ENCODE results near the gene VWA5B2. TPM values are rescaled to one million over a fixed set of nuclear protein-coding genes. Genes with fewer than 3 reads are reported as not detected.

Gene VWA5B2
- total and polyA plus RNA-seq, 2 of the 13 experiments (the other 11 are each of a cell fraction or from before 2014, with no cell fraction given): 0.03 to 0.04 TPM

DNA sequence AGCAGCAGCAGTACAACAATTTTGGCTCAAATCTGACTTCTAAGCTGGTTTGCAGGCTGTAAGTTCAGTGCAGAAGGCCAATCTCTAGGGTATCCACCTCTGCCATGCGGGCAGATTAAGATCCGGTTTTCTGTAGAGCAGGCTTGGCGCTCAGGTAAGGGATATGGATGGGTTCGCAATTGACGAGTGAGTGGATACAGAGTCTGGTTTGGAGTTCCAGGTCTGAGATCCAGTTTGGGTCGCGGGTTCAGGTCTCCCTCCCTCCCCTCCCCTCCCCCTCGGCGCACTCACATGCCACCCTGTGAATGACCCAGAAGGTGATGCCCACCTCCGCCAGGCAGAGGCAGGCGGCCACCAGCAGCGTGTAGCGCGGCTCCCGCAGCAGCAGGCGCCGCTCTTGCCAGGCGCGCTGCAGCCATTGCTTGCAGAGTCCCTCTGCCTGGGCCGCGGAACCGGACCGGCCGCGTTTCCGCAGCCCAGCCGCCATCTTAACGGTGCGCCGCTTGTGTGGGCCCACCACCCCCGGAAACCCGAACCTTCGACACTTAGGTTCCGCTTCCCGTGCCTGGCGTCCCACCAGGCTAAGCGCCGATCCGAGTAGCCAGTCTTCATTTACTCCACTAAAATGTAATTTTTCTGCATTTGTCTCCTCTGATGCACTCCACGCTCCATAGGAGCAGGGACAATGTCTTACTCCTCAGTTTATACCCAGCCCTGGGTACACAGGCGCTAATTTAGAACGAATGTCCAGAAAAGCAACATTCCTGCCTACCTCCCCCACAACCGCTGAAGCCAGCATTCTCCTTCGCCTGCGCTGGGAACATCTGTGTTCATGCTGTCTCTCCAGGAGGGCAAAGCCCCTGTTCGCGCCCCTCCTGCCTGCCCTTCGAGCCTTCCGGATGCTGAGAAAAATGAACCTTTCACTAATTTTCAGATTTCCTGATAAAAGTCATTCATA, 19.3 kb downstream of the VWA5B2 start, which contains the start of gene ALG3 (continued):
- TF ChIP-seq, protein P1, sequence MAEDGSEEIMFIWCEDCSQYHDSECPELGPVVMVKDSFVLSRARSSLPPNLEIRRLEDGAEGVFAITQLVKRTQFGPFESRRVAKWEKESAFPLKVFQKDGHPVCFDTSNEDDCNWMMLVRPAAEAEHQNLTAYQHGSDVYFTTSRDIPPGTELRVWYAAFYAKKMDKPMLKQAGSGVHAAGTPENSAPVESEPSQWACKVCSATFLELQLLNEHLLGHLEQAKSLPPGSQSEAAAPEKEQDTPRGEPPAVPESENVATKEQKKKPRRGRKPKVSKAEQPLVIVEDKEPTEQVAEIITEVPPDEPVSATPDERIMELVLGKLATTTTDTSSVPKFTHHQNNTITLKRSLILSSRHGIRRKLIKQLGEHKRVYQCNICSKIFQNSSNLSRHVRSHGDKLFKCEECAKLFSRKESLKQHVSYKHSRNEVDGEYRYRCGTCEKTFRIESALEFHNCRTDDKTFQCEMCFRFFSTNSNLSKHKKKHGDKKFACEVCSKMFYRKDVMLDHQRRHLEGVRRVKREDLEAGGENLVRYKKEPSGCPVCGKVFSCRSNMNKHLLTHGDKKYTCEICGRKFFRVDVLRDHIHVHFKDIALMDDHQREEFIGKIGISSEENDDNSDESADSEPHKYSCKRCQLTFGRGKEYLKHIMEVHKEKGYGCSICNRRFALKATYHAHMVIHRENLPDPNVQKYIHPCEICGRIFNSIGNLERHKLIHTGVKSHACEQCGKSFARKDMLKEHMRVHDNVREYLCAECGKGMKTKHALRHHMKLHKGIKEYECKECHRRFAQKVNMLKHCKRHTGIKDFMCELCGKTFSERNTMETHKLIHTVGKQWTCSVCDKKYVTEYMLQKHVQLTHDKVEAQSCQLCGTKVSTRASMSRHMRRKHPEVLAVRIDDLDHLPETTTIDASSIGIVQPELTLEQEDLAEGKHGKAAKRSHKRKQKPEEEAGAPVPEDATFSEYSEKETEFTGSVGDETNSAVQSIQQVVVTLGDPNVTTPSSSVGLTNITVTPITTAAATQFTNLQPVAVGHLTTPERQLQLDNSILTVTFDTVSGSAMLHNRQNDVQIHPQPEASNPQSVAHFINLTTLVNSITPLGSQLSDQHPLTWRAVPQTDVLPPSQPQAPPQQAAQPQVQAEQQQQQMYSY (CRISPR knock-in tag; IDR thresholded peaks at IDR 0.05): peak; percentile 54
- peak; percentile 72 for TF ChIP-seq ZSCAN31 (CRISPR knock-in tag; IDR thresholded peaks at IDR 0.05; ENCODE audit: low read depth)
- no peak for TF ChIP-seq NONO (IDR thresholded peaks at IDR 0.05)
- peak; percentile 84 for TF ChIP-seq NONO (CRISPR knock-in tag; conservative IDR thresholded peaks at IDR 0.05)
- TF ChIP-seq, protein P2, sequence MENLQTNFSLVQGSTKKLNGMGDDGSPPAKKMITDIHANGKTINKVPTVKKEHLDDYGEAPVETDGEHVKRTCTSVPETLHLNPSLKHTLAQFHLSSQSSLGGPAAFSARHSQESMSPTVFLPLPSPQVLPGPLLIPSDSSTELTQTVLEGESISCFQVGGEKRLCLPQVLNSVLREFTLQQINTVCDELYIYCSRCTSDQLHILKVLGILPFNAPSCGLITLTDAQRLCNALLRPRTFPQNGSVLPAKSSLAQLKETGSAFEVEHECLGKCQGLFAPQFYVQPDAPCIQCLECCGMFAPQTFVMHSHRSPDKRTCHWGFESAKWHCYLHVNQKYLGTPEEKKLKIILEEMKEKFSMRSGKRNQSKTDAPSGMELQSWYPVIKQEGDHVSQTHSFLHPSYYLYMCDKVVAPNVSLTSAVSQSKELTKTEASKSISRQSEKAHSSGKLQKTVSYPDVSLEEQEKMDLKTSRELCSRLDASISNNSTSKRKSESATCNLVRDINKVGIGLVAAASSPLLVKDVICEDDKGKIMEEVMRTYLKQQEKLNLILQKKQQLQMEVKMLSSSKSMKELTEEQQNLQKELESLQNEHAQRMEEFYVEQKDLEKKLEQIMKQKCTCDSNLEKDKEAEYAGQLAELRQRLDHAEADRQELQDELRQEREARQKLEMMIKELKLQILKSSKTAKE (CRISPR knock-in tag; IDR thresholded peaks at IDR 0.05; ENCODE audit: borderline replicate concordance): no peak
- TF ChIP-seq, protein P3, sequence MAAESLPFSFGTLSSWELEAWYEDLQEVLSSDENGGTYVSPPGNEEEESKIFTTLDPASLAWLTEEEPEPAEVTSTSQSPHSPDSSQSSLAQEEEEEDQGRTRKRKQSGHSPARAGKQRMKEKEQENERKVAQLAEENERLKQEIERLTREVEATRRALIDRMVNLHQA (CRISPR knock-in tag; IDR thresholded peaks at IDR 0.05): no peak
- TF ChIP-seq, protein P4, sequence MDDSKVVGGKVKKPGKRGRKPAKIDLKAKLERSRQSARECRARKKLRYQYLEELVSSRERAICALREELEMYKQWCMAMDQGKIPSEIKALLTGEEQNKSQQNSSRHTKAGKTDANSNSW (CRISPR knock-in tag; IDR thresholded peaks at IDR 0.05; ENCODE audit: borderline replicate concordance): peak; percentile 51; the same call in 1 of the 2 replicates
- no peak for TF ChIP-seq FOXC1 (CRISPR knock-in tag; IDR thresholded peaks at IDR 0.05; ENCODE audit: borderline replicate concordance)
- no peak for TF ChIP-seq ZNF850 (CRISPR knock-in tag; conservative IDR thresholded peaks at IDR 0.05)
- TF ChIP-seq, protein P5, sequence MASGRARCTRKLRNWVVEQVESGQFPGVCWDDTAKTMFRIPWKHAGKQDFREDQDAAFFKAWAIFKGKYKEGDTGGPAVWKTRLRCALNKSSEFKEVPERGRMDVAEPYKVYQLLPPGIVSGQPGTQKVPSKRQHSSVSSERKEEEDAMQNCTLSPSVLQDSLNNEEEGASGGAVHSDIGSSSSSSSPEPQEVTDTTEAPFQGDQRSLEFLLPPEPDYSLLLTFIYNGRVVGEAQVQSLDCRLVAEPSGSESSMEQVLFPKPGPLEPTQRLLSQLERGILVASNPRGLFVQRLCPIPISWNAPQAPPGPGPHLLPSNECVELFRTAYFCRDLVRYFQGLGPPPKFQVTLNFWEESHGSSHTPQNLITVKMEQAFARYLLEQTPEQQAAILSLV (CRISPR knock-in tag; IDR thresholded peaks at IDR 0.05; ENCODE audit: borderline replicate concordance): peak; percentile 96
- TF ChIP-seq, protein P6, sequence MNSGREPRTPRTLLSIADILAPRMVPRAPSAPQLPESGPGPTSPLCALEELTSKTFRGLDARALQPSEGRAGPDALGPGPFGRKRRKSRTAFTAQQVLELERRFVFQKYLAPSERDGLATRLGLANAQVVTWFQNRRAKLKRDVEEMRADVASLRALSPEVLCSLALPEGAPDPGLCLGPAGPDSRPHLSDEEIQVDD (CRISPR knock-in tag; IDR thresholded peaks at IDR 0.05; ENCODE audit: borderline replicate concordance): no peak
- TF ChIP-seq ZNF570 (CRISPR knock-in tag; IDR thresholded peaks at IDR 0.05; ENCODE audit: borderline replicate concordance): no peak
- TF ChIP-seq NR2F1 (CRISPR knock-in tag; IDR thresholded peaks at IDR 0.05): no peak
- TF ChIP-seq, protein P7, sequence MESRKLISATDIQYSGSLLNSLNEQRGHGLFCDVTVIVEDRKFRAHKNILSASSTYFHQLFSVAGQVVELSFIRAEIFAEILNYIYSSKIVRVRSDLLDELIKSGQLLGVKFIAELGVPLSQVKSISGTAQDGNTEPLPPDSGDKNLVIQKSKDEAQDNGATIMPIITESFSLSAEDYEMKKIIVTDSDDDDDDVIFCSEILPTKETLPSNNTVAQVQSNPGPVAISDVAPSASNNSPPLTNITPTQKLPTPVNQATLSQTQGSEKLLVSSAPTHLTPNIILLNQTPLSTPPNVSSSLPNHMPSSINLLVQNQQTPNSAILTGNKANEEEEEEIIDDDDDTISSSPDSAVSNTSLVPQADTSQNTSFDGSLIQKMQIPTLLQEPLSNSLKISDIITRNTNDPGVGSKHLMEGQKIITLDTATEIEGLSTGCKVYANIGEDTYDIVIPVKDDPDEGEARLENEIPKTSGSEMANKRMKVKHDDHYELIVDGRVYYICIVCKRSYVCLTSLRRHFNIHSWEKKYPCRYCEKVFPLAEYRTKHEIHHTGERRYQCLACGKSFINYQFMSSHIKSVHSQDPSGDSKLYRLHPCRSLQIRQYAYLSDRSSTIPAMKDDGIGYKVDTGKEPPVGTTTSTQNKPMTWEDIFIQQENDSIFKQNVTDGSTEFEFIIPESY (CRISPR knock-in tag; IDR thresholded peaks at IDR 0.05): peak; percentile 21; the same call in 1 of the 2 replicates
- TF ChIP-seq, protein P8, sequence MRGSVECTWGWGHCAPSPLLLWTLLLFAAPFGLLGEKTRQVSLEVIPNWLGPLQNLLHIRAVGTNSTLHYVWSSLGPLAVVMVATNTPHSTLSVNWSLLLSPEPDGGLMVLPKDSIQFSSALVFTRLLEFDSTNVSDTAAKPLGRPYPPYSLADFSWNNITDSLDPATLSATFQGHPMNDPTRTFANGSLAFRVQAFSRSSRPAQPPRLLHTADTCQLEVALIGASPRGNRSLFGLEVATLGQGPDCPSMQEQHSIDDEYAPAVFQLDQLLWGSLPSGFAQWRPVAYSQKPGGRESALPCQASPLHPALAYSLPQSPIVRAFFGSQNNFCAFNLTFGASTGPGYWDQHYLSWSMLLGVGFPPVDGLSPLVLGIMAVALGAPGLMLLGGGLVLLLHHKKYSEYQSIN (CRISPR knock-in tag; IDR thresholded peaks at IDR 0.05; ENCODE audit: borderline replicate concordance): no peak

All from HepG2 (cell line).